Breast epithelium (tissue), 3 donors: ENCODE measurements around the gene WNK2.

Experiments used
- CTCF ChIP-seq, 3 donors: fragments of 450-650 bp; IDR thresholded peaks; one replicate each; pipeline ENCODE4 v1.5.1; 2016 to 2017; ENCODE audit warnings: antibody characterized with exemption in 3 of 3, mild to moderate bottlenecking in 3 of 3, moderate library complexity in 3 of 3
- POLR2A ChIP-seq: fragments of 450-650 bp; IDR thresholded peaks from one replicate; pipeline ENCODE4 v1.6.1; 2016; ENCODE audit warnings: antibody characterized with exemption, mild to moderate bottlenecking, moderate library complexity

DNA sequence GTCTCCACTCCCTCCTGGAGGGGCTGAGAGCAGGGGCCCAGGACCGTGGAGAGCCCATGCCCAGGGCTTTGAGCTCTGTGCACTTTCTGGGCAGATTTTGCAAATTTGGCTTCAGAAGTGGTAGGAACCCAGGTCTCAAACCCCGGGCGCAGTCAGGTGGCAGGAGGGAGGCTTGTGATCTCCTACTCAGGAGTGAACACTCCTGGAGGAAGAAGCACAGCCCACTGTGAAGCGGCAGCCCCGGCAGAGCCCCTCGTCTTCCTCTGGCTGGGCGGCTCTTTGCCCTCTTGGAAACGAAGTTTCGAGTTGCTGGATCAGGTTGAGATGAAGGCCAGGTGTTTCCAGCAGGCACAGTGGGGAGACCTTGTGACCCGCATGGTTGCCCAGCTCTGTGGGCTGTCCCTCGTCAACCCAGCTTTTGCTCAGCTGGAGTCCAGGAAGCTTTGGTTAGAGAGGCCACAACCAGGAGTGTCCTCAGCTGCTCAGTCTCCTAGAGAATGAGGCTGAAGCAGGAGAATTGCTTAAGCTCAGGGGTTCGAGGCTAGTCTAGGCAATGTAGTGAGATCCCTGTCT is 48.5 kb downstream of the WNK2 start:
- TF ChIP-seq CTCF (IDR thresholded peaks at IDR 0.05) (no peak), POLR2A (no peak)
